T-cell (primary cell): ENCODE data around the gene LCN12. TPM values are rescaled to one million over a fixed set of nuclear protein-coding genes. Genes with fewer than 3 reads are reported as not detected.

Experiments
- ATAC-seq, 4 experiments: fragments of 200-7000 bp in 3 of 4; fragments of 150-1000 bp in 1 of 4; cut with Tn5 transposase; replicated peaks in 1 of 4; 1 replicate in 3 of 4; 2 replicates in 1 of 4; pipeline ENCODE4 v1.10.0; 2021; ENCODE audit warnings: moderate library complexity in 3 of 4, mild to moderate bottlenecking in 2 of 4, moderate number of reproducible peaks in 1 of 4
- CTCF ChIA-PET, 2 donors: fragments of 300-600 bp; sonication (Branson Sonifier 250); formaldehyde crosslinking; loops; one replicate each; lab custom pipeline; 2022; ENCODE audit warnings: antibody characterized with exemption in 2 of 2; lab: Charles Lee
- POLR2A ChIA-PET, 2 donors: fragments of 300-600 bp; sonication (Branson Sonifier 250); formaldehyde crosslinking; loops; one replicate each; lab custom pipeline; 2022; ENCODE audit warnings: antibody characterized with exemption in 2 of 2; lab: Charles Lee
- DNase-seq, 35 experiments: peaks; one replicate each; pipeline versions ENCODE4 v3.0.0 to v3.0.0-alpha.2; 2013 to 2023
- H3K27ac ChIP-seq: one replicate; pipeline ENCODE4 v1.5.1; 2013; ENCODE audit warnings: low read length
- H3K27me3 ChIP-seq, 2 experiments: replicated peaks in 1 of 2; 1 replicate in 1 of 2; 2 replicates in 1 of 2; pipeline versions ENCODE4 v1.6.1 to v1.7.0; 2013; ENCODE audit warnings: low read length in 1 of 2, mixed read lengths in 1 of 2; ENCODE audit not compliant: control insufficient read depth in 2 of 2, insufficient read depth in 2 of 2; ENCODE audit errors: extremely low read depth in 1 of 2
- H3K36me3 ChIP-seq, 2 donors: 1 replicate in 1 of 2; 2 replicates in 1 of 2; pipeline versions ENCODE4 v1.6.1 to v1.7.0; 2013; ENCODE audit warnings: low read length in 1 of 2; ENCODE audit not compliant: control insufficient read depth in 2 of 2, insufficient read depth in 1 of 2; ENCODE audit errors: extremely low read depth in 1 of 2
- H3K4me1 ChIP-seq, 2 experiments: 1 replicate in 1 of 2; 2 replicates in 1 of 2; pipeline versions ENCODE4 v1.6.1 to v1.7.0; 2013; ENCODE audit warnings: low read length in 2 of 2, mixed read lengths in 1 of 2; ENCODE audit not compliant: insufficient read depth in 2 of 2, control insufficient read depth in 1 of 2; ENCODE audit errors: extremely low read depth in 1 of 2
- H3K4me3 ChIP-seq, 2 donors: 1 replicate in 1 of 2; 2 replicates in 1 of 2; pipeline versions ENCODE4 v1.5.1 to v1.7.0; 2013; ENCODE audit warnings: mild to moderate bottlenecking in 2 of 2, low read length in 1 of 2, moderate library complexity in 1 of 2; ENCODE audit not compliant: control insufficient read depth in 1 of 2; ENCODE audit errors: extremely low read depth in 1 of 2
- H3K9me3 ChIP-seq: 2 replicates; pipeline ENCODE4 v1.7.0; 2013
- H3K27ac Mint-ChIP-seq, 2 donors: one replicate each; pipeline ENCODE4 v1.8.0; 2020 to 2021; ENCODE audit warnings: mild to moderate bottlenecking in 2 of 2, mixed read lengths in 2 of 2
- H3K27me3 Mint-ChIP-seq, 2 donors: one replicate each; pipeline ENCODE4 v1.8.0; 2021 to 2022; ENCODE audit warnings: mixed read lengths in 2 of 2
- H3K36me3 Mint-ChIP-seq: one replicate; pipeline ENCODE4 v1.8.0; 2021; ENCODE audit warnings: mixed read lengths
- H3K4me1 Mint-ChIP-seq, 3 donors: one replicate each; pipeline ENCODE4 v1.8.0; 2020 to 2022; ENCODE audit warnings: mixed read lengths in 3 of 3, mild to moderate bottlenecking in 1 of 3
- H3K4me3 Mint-ChIP-seq, 3 donors: one replicate each; pipeline ENCODE4 v1.8.0; 2020 to 2022; ENCODE audit warnings: mild to moderate bottlenecking in 3 of 3, mixed read lengths in 3 of 3, moderate library complexity in 3 of 3
- H3K9me3 Mint-ChIP-seq, 3 donors: one replicate each; pipeline ENCODE4 v1.8.0; 2020 to 2022; ENCODE audit warnings: mixed read lengths in 3 of 3
- WGBS: methylation state at CpG from one replicate; pipeline ENCODE4 v1.1.5; 2013; ENCODE audit warnings: missing lambda C conversion rate; ENCODE audit not compliant: insufficient coverage; 5-methylcytosine and 5-hydroxymethylcytosine counted together
- total RNA-seq, 35 experiments: library from RNA in 6 of 35; stranded (reverse) in 6 of 35; fragments of 120-200 nt in 1 of 35; gene quantifications; one replicate each; pipeline versions ENCODE4 v1.2.1 to v1.2.4 and lab custom pipeline; 2013 to 2026

Gene LCN12
- total RNA-seq, 5 donors from 2014 or later (not counting 1 experiment from before 2014, with no cell fraction given), result 1.1 to 3.3 (median 2.2) TPM

DNA sequence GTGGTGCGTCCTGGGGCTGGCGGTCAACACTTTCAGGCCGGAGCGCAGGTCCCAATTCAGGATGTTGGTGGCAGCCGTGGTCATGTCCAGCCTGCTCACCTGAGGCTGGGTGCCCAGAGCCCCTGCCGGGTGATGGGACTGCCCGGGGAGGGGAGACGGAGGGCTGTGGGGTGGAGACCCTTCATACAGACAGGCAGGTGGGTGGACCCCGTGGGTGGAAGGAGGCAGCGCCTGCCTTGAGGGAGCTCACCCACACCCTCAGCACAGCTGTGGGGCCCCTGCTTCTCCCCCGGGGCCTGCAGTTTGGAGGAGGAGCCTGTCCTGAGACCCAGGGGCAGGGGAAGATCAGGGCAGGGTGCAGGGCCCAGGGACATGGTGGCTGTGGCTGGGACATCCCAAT lies 18.3 kb downstream of the LCN12 start:
- POLR2A ChIA-PET, result interaction anchor here in 1 of 2 donors (0.5 kb wide), 1 partner anchor 223 kb away, joined by 5 read pairs; no protein-coding TSS in a partner anchor

DNA sequence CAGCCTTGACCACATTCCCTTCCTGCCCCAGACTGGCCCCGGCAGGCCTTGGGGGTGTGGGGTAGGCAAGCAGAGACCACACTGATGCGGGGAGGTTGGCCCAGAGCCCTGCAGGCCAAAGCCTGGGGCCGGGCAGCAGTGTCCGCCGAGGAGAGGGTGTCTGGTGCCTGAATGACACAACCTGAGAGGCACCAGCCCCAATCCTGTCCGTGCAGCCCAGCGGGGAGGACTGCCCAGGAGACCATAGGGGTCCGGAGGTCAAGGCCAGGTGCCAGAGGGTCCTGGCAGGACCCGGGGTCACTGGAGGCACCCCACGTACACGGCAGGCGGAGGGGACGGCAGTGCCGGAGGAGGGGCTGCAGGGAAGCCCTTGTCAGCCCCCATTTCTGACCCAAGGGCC lies 19.7 kb downstream of the LCN12 start:
- ATAC-seq, result no peak
- no peaks in the 10 kb centered on the region for H3K36me3 ChIP-seq
- Mint-ChIP-seq H3K4me3 (no peak overlapping the region), H3K4me1 (peaks cover 14 to 29% (median 23%) of the 10 kb centered on the region in 3 donors), H3K9me3 (no peaks in the 10 kb centered on the region), H3K36me3 (no peaks in the 10 kb centered on the region), H3K27me3 (no peaks in the 10 kb centered on the region), H3K27ac (no peak overlapping the region)
- 86% methylated on average over 13 of the region's 14 CpGs for WGBS
- no peak for DNase-seq
- no peaks in the 10 kb centered on the region for H3K9me3 ChIP-seq
- no peak overlapping the region for H3K27ac ChIP-seq
- POLR2A ChIA-PET, result no interaction called here
- H3K4me1 ChIP-seq, result peaks cover 0 to 49% of the 10 kb centered on the region in 2 experiments
- H3K4me3 ChIP-seq, result no peak overlapping the region
- CTCF ChIA-PET, result no interaction called here
- peaks cover 0 to 6% of the 10 kb centered on the region in 2 experiments for H3K27me3 ChIP-seq

More for the DNA sequence above, 18.3 kb downstream of the LCN12 start:
- Histone ChIP-seq H3K27me3 (no peaks in the 10 kb centered on the region), H3K4me1 (peaks cover 5 to 48% of the 10 kb centered on the region in 2 experiments), H3K36me3 (no peaks in the 10 kb centered on the region), H3K9me3 (no peaks in the 10 kb centered on the region), H3K27ac (no peak overlapping the region), H3K4me3 (no peak overlapping the region)
- CTCF ChIA-PET, result no interaction called here
- no peak for DNase-seq
- no peaks in the 10 kb centered on the region for H3K27me3 Mint-ChIP-seq
- no peaks in the 10 kb centered on the region for H3K9me3 Mint-ChIP-seq
- peaks cover 16 to 30% (median 24%) of the 10 kb centered on the region in 3 donors for H3K4me1 Mint-ChIP-seq
- no peaks in the 10 kb centered on the region for H3K36me3 Mint-ChIP-seq
- no peak overlapping the region for H3K27ac Mint-ChIP-seq
- 97% methylated on average over 5 of the region's 11 CpGs for WGBS
- no peak overlapping the region for H3K4me3 Mint-ChIP-seq
- no peak for ATAC-seq

DNA sequence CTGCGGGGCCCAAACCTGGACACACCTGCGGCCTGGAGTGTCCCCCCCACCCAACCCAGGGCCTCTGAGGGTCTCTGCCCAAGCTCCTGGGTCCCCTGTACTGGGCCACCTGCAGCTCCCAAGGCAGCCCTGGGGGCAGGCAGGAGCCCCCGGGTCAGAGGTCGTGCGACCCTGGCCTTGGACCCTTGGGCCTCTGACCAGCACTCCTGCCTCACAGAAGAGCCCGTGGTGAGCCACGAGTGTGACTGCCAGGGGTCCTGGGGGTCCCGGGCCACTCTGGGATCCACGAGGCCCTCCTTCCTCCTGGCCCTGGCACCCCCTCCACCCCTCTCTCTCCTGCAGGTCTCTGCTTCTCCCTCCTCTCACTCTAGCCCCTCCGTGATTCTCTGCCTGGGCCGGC lies 20.3 kb downstream of the LCN12 start:
- CTCF ChIA-PET, result no interaction called here

DNA sequence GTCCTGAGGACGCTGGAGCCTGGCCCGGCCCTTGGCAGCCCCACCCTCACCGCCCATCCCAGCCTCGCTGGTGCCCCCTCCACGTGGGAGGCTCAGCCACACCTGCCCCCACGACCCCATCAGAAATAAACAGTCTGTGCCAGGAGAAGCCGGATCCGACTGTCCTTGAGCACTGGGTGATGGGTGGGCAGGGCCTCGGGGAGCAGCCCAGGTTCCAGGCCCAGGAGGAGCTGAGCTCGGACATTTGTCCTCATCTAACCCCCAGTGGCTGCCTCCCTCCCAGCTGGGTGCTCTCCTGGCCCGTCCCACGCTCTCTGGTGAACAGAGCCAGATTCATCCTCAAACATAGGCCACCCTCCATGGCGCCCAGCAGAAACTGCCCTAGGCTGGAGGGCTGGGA lies 20.7 kb downstream of the LCN12 start:
- no peak for ATAC-seq
- H3K27ac Mint-ChIP-seq, result no peak overlapping the region
- no peaks in the 10 kb centered on the region for H3K36me3 Mint-ChIP-seq
- Histone ChIP-seq H3K27me3 (peaks cover 0 to 6% of the 10 kb centered on the region in 2 experiments), H3K9me3 (no peaks in the 10 kb centered on the region), H3K4me1 (peaks cover 0 to 59% of the 10 kb centered on the region in 2 experiments), H3K27ac (no peak overlapping the region), H3K36me3 (no peaks in the 10 kb centered on the region), H3K4me3 (no peak overlapping the region)
- 83% methylated on average over 8 of the region's 13 CpGs for WGBS
- H3K4me3 Mint-ChIP-seq, result no peak overlapping the region
- no peaks in the 10 kb centered on the region for H3K27me3 Mint-ChIP-seq
- ChIA-PET CTCF (no interaction called here), POLR2A (no interaction called here)
- peaks cover 14 to 31% (median 25%) of the 10 kb centered on the region in 3 donors for H3K4me1 Mint-ChIP-seq
- no peaks in the 10 kb centered on the region for H3K9me3 Mint-ChIP-seq
- no peak for DNase-seq

More for the DNA sequence above, 20.3 kb downstream of the LCN12 start:
- H3K27ac Mint-ChIP-seq, result no peak overlapping the region
- H3K9me3 ChIP-seq, result no peaks in the 10 kb centered on the region
- H3K4me3 ChIP-seq, result no peak overlapping the region
- no peaks in the 10 kb centered on the region for H3K36me3 Mint-ChIP-seq
- POLR2A ChIA-PET, result no interaction called here
- H3K4me1 ChIP-seq, result peaks cover 0 to 55% of the 10 kb centered on the region in 2 experiments
- peaks cover 0 to 6% of the 10 kb centered on the region in 2 experiments for H3K27me3 ChIP-seq
- H3K27me3 Mint-ChIP-seq, result no peaks in the 10 kb centered on the region
- no peaks in the 10 kb centered on the region for H3K9me3 Mint-ChIP-seq
- no peak overlapping the region for H3K4me3 Mint-ChIP-seq
- no peak for DNase-seq
- no peak overlapping the region for H3K27ac ChIP-seq
- H3K4me1 Mint-ChIP-seq, result peaks cover 14 to 29% (median 25%) of the 10 kb centered on the region in 3 donors
- WGBS, result 76% methylated on average over 8 of the region's 11 CpGs
- H3K36me3 ChIP-seq, result no peaks in the 10 kb centered on the region
- no peak for ATAC-seq

DNA sequence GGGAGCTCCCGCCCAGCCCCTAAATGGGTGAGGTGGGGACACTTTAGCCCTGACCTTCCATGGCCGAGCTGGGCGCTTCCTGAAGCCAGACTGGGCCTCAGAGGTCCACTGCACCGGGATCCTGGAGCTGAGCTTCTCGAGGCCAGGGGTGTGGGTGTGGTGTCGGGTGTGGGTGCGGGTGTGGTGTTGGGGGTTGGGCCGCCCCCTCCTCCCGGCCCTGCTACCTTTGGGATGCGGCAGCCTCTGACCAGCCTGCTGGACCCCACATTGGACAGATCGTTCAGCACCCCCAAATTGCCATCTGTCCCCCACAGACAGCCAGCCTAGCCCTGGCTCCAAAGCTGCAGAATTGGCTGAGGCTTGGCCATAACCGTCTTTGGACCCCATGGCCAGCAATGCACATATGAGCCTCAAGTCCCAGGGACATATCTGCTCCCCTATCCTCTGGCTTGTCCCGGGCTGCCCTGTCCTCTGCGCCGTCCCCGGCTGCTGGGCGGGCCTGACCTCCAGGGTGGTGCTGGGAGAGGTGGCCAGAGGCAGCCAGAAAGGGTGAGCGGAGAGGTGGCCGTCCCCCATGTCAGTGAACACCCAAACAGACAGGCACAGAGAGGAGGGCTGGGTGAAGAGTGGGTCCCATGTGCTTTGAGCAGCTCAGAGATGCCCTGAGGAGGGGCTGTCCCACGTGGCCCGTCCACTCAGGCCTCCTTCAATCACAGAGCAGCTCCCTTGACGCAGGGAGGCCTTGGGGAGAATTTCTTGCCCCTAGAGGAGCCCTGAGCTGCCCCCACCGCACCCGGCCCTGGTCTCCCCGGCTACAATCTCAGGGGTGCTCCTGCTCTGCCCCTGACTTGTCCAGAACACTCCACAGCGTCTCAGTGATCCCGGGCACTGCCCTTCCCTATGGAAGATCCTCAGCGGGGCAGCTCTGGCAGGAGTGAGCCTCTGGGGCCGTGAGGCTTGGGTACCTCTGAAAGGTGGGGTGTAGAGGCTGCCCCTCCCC lies 21.8 kb downstream of the LCN12 start:
- H3K27ac Mint-ChIP-seq, result no peak overlapping the region
- ATAC-seq (no peak), DNase-seq (no peak)
- ChIA-PET CTCF (interaction anchor here in 1 of 2 donors (2.4 kb wide), 1 partner anchor 61 kb away, joined by 7 read pairs; no protein-coding TSS in a partner anchor), POLR2A (no interaction called here)
- H3K9me3 Mint-ChIP-seq, result no peaks in the 10 kb centered on the region
- H3K36me3 Mint-ChIP-seq, result no peaks in the 10 kb centered on the region
- peaks cover 14 to 31% (median 25%) of the 10 kb centered on the region in 3 donors for H3K4me1 Mint-ChIP-seq
- H3K27me3 ChIP-seq, result peaks cover 0 to 9% of the 10 kb centered on the region in 2 experiments
- H3K27ac ChIP-seq, result peak overlapping the region; percentile 25
- H3K9me3 ChIP-seq, result no peaks in the 10 kb centered on the region
- H3K4me3 ChIP-seq, result no peak overlapping the region
- H3K36me3 ChIP-seq, result no peaks in the 10 kb centered on the region
- 91% methylated on average over 17 of the region's 29 CpGs for WGBS
- H3K4me1 ChIP-seq, result peaks cover 0 to 63% of the 10 kb centered on the region in 2 experiments
- H3K27me3 Mint-ChIP-seq, result no peaks in the 10 kb centered on the region
- H3K4me3 Mint-ChIP-seq, result no peak overlapping the region

DNA sequence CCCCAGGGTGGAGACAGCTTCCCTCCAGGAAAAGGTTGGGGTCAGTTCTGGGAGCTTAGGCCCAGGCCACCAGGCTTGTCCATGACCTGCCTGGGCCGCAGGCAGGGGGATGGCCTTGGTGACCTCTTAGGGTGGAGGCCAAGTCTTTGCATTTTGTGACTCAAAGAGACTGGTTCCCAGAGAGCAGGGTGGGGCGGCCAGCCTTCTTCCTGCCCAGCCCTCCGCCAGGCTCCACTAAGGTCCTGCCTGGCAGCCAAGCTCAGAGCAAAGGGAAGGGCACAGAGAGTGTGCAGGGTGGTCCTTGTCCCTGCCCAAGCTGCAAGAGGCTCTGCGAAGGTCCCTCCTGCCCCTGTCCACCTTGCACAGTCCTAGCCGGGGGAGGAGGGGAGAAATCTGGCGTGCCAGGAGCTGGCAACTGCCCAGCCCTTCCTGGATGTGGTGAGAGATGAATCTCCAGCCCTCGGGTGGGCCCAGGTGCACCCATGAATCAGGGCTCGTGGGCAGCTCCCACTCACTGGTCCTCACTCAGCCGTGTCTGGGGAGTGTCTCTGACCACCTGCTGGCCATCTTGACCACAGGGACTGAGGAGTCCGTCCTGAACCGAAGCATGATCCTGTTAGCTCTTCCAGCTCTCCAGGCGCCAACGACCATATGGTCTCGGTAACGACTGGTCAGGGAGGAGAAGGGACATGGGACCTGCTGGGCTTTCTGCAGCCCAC lies 22.9 kb downstream of the LCN12 start:
- peak overlapping the region; percentile 46 to 65 (median 65) for H3K4me3 Mint-ChIP-seq
- ATAC-seq (peak in 3 of 4 experiments; percentile 25 to 56 (median 49)), DNase-seq (peak in 3 of 35 experiments; percentile 16 to 36 (median 31))
- POLR2A ChIA-PET, result no interaction called here
- H3K27me3 Mint-ChIP-seq, result no peaks in the 10 kb centered on the region
- CTCF ChIA-PET, result interaction anchor here in 1 of 2 donors (2.4 kb wide), 1 partner anchor 60 kb away, joined by 7 read pairs; no protein-coding TSS in a partner anchor
- peaks cover 14 to 31% (median 25%) of the 10 kb centered on the region in 3 donors for H3K4me1 Mint-ChIP-seq
- H3K9me3 Mint-ChIP-seq, result no peaks in the 10 kb centered on the region
- Histone ChIP-seq H3K36me3 (no peaks in the 10 kb centered on the region), H3K9me3 (no peaks in the 10 kb centered on the region), H3K27me3 (peaks cover 0 to 9% of the 10 kb centered on the region in 2 experiments), H3K4me1 (peaks cover 0 to 71% of the 10 kb centered on the region in 2 experiments), H3K27ac (peak overlapping the region; percentile 25), H3K4me3 (peak overlapping the region in 1 of 2 donors; percentile 43)
- H3K27ac Mint-ChIP-seq, result peak overlapping the region; percentile 77 to 82
- H3K36me3 Mint-ChIP-seq, result no peaks in the 10 kb centered on the region
- WGBS, result 38% methylated on average over 11 of the region's 15 CpGs
